NB4 (cell line): Measurements from ENCODE around the gene PIP5K1B.

Experiments
- DNase-seq: peaks from one replicate; pipeline ENCODE4 v3.0.0; 2010; ENCODE audit warnings: low read depth
- H3K4me3 ChIP-seq: one replicate; pipeline ENCODE4 v1.5.1; 2011; ENCODE audit warnings: mild to moderate bottlenecking, low read depth, low read length, moderate library complexity
- MYC ChIP-seq: IDR thresholded peaks from 2 replicates; pipeline ENCODE4 v1.6.1; 2011; ENCODE audit warnings: low read depth, low read length
- POLR2A ChIP-seq: IDR thresholded peaks from 2 replicates; pipeline ENCODE4 v1.6.1; 2011; ENCODE audit warnings: mild to moderate bottlenecking; ENCODE audit not compliant: insufficient read length; ENCODE audit errors: extremely low read depth
- TF ChIP-seq, protein P1 (sequence below): IDR thresholded peaks from 2 replicates; pipeline ENCODE4 v1.6.1; 2011; ENCODE audit warnings: low read depth, low read length
- TF ChIP-seq, protein P2 (sequence below): IDR thresholded peaks from one replicate; pipeline ENCODE4 v1.5.1; 2012; ENCODE audit warnings: low read depth, low read length

PIP5K1B gene

DNA sequence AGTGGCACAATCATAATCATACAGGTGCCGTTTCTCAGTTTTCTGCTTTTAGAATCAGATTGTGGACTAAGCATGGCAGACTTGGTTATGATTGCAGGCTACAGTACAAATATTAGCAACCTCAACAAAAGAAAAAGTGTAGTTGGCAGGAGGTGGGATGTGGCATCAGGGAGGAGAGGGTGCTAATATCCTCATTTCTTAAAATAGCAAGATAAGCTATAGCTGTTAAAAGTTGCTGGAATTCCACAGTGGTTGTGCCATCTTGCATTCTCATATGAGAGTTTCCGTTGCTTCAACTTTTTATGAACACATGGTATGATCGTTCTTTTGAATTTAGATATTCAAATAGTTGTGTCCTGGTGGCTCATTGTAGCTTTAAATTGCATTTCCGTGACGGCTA lies 21.4 kb downstream of the PIP5K1B start:
- no peak overlapping the region for H3K4me3 ChIP-seq
- no peak for DNase-seq
- TF ChIP-seq POLR2A (no peak), MYC (no peak)
- TF ChIP-seq, protein P1, sequence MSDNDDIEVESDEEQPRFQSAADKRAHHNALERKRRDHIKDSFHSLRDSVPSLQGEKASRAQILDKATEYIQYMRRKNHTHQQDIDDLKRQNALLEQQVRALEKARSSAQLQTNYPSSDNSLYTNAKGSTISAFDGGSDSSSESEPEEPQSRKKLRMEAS, result no peak
- TF ChIP-seq, protein P2, sequence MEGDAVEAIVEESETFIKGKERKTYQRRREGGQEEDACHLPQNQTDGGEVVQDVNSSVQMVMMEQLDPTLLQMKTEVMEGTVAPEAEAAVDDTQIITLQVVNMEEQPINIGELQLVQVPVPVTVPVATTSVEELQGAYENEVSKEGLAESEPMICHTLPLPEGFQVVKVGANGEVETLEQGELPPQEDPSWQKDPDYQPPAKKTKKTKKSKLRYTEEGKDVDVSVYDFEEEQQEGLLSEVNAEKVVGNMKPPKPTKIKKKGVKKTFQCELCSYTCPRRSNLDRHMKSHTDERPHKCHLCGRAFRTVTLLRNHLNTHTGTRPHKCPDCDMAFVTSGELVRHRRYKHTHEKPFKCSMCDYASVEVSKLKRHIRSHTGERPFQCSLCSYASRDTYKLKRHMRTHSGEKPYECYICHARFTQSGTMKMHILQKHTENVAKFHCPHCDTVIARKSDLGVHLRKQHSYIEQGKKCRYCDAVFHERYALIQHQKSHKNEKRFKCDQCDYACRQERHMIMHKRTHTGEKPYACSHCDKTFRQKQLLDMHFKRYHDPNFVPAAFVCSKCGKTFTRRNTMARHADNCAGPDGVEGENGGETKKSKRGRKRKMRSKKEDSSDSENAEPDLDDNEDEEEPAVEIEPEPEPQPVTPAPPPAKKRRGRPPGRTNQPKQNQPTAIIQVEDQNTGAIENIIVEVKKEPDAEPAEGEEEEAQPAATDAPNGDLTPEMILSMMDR, result no peak

DNA sequence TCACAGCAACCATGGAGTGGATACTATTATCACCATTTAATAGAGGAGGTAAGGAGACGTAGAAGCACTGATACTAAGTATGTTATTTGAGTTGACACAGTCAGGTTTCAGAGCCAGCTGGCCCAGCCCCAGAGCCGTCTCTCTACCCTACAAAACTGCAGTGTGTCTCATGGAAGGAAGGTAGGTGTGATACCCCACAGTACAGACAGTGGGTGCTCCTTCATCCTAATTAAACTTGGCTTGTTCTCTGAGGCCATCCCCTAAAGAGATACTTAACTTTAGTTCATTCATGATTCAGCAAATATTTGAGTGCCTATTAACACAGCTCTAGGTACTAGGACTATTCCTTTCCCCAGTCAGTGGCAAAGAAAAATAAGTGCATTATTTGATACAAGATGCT lies 22.6 kb downstream of the PIP5K1B start:
- TF ChIP-seq, protein P2, result no peak
- TF ChIP-seq POLR2A (no peak), MYC (no peak)
- TF ChIP-seq, protein P1, result no peak
- no peak for DNase-seq
- no peak overlapping the region for H3K4me3 ChIP-seq

DNA sequence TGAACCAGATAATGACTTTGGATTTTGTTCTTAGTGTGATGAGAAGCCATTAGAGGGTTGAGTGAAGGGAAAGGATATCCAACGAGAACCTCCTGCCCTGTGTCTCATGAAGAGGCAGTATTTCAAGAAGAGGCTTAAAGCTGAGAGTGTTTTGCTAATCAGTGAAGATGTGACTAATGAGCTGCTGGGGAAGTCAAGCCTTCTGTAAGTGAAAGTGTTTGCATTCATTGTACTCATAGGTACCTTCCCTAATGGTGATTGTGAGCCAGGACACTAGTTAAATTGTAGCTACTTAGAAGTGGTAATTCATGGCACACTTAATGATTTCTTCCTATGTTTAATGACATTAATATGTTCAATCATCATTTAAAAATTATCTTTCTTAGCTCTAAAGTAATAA lies 23.7 kb downstream of the PIP5K1B start:
- no peak for DNase-seq
- TF ChIP-seq, protein P1, result no peak
- TF ChIP-seq POLR2A (no peak), MYC (no peak)
- TF ChIP-seq, protein P2, result no peak
- H3K4me3 ChIP-seq, result no peak overlapping the region

DNA sequence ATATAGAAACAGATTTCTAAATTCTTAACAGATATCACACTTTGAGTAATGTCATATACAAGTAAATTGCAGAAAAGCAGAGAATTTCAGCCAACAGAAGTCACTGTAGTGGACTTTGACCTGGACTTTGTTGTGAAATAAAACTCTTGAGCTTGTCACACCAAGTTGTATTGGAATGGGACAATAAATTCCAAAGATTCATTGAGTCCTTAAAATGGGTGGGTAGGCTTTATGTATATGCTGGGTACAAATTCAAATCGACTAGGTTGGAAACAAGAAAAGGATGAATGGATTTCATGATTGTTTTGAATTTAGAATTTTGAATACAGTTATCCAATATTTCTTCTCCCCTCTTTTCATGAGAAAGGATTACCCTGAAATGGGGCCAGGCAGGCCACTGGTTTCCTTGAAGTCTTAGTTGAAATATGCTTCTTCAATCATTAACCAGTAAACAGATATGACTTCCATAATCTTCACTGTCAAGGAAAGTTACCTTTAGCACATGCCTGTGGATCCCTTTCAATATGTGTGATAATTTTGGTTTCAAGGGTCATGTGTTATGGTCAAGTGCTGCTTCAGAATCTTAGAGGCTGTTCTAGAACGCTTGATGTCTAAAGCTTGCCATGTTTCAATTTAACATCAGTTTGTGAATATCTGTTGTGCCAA lies 25.7 kb downstream of the PIP5K1B start:
- no peak for DNase-seq
- H3K4me3 ChIP-seq, result no peak overlapping the region
- TF ChIP-seq, protein P2, result no peak
- TF ChIP-seq MYC (no peak), POLR2A (no peak)
- TF ChIP-seq, protein P1, result no peak

DNA sequence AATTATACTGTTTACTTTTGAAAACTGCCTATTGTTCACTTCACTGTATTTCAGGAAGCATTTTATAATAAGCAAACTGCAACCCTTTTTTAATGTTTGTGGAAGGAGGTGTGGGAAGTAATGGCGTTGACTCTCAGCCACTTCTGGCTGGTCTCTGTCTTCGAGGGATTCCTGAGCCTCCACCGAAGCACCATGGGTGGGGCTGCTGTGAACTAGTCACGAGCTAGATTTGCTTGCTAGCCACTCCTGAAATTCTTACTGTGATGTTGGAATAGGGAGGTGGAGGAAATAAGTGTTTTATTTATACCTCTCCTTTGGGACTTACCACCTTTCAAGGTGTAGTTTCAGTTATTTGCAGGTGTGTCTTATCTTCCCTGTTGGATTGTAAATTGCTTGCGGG lies 26.8 kb downstream of the PIP5K1B start:
- no peak for DNase-seq
- no peak for TF ChIP-seq MYC
- TF ChIP-seq, protein P1, result no peak
- TF ChIP-seq, protein P2, result no peak
- TF ChIP-seq POLR2A, result no peak

DNA sequence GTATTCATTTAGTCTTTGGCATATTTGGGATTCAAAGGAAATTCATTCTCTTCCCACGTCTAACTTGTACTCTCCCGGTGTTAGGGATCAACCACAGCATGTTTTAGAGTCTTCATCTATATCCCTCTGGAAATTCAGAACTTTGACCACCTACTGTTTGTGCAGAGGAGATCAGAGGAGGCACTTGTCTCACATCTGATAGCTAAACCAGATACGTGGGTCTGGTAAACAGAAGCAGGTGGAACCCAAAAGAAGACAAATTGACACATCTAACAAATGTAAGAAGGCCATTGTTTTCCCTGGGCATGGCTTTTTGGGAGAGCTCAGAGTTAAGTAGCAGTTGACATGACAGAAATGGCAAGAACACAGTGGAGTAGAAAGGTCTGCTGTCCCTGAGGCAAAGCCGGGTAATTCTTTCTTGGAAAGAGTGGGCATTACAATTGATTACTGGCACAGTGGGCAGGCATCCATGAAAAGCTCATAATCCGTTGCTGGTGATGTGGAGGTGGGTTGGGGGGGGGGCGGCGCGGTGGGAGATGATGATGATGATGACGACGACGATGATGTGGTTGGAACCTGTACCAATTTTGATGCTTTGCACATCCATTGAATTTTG lies 27.5 kb downstream of the PIP5K1B start:
- no peak overlapping the region for H3K4me3 ChIP-seq
- no peak for DNase-seq
- TF ChIP-seq MYC, result no peak
- TF ChIP-seq, protein P1, result no peak
- TF ChIP-seq, protein P2, result no peak
- TF ChIP-seq POLR2A, result no peak

More for the DNA sequence above, 26.8 kb downstream of the PIP5K1B start:
- H3K4me3 ChIP-seq, result no peak overlapping the region
